GM10847 (cell line): ENCODE measurements around the gene BCL11B.

ENCODE experiments used
- POLR2A ChIP-seq: IDR thresholded peaks from 2 replicates; pipeline ENCODE4 v1.6.1; 2011; ENCODE audit not compliant: insufficient read length; ENCODE audit errors: extremely low read depth

BCL11B gene

GRCh38 chr14:99244367-99244901, 27.6 kb downstream of the BCL11B start:
- no peak for TF ChIP-seq POLR2A

- no peak for TF ChIP-seq POLR2A
Observed at GRCh38 chr14:99242816-99243721, 28.9 kb downstream of the BCL11B start.

DNA sequence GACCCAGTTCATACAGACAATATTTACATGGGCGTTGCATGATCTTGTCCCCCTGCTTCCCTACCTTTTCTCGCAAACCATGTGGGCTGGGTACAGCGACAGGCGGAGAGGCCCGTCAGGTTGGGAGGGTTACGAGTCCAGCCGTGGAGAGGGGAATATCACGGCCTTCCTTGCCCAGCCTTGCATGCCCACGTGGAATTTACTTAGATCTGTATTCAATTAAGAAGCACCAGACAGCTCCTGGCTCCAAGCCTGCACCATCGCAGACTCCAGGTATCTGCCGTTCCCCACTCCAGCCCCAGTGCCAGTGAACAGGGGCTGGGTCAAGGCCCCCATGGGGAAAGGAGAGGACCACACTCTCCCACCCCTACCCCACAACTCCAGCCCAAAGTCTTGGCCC, 29.8 kb downstream of the BCL11B start:
- TF ChIP-seq POLR2A, result no peak

DNA sequence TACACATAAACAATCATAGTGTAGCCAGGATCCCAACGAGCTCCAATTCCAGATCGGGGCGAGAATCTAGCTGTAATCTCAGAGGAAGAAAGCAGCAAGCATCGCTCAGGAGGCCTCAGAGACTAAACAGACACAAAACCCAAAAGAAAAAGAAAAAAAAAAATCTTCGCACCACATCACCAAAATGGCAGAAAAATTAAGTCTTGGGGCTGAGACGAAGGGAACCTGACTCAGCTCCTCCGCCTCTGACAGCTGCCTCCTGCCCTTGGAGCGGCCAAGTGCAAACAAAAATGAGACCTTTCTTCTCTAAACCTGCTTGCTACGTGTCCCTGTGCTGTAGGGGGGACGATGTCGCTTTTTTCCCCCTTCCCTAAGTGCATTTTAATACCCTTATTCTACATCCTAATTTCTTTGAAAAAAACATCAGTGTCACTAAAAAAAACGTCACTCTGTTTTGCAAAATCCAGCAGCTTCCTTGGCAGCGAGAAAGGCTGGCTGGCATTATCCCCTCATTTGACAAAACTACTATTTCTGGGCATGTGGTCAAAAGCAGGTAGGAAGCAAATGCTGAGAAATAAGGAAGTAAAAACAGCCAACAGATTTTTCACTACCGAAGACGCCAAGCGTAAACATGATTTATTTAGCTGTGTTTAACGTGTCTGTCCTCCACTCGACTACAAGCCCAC, 30.5 kb downstream of the BCL11B start:
- no peak for TF ChIP-seq POLR2A

GRCh38 chr14:99240627-99241324, 31.2 kb downstream of the BCL11B start:
- TF ChIP-seq POLR2A, result no peak

- TF ChIP-seq POLR2A, result no peak
Observed at GRCh38 chr14:99239661-99240092, 32.3 kb downstream of the BCL11B start.

DNA sequence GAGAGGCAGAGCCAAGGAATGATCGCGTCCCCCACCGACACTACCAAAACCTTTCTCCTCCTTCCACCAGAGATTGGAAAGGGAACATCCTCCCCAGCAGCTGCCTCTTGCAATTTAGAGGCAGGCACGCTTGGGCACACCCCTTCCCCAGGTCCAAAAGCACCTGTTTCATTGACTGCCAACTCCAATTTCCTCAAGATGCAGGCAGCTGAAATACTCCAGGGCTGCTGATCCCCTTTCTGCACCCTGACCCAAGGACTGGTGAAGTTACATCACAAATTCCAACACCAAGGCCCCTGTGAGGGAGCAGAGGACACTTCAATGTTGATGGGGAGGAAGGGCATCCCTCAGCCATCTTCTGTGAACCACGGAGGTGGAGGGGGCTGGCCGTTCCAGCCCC, 33.8 kb downstream of the BCL11B start:
- no peak for TF ChIP-seq POLR2A

DNA sequence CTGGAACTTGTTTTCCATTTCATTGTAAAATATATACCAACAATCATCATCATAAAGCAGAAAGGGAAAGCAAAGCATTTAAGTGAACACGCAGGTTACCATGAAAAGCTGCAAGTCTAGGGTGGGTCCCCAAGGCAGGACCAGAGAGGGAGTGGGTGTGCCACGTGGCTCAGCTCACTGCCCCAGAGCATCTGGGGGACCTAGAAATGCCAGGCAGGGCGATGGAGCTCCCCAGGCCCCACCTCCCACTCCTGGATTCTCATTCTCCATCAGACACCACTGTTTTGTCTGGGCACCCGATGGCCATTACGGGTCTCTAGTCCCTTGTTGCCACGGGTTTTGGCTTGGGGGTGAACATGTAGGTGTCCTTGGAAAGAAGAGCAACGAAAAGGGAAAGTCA, 34.7 kb downstream of the BCL11B start:
- no peak for TF ChIP-seq POLR2A

- no peak for TF ChIP-seq POLR2A
Observed at GRCh38 chr14:99236386-99237138, 35.4 kb downstream of the BCL11B start.

DNA sequence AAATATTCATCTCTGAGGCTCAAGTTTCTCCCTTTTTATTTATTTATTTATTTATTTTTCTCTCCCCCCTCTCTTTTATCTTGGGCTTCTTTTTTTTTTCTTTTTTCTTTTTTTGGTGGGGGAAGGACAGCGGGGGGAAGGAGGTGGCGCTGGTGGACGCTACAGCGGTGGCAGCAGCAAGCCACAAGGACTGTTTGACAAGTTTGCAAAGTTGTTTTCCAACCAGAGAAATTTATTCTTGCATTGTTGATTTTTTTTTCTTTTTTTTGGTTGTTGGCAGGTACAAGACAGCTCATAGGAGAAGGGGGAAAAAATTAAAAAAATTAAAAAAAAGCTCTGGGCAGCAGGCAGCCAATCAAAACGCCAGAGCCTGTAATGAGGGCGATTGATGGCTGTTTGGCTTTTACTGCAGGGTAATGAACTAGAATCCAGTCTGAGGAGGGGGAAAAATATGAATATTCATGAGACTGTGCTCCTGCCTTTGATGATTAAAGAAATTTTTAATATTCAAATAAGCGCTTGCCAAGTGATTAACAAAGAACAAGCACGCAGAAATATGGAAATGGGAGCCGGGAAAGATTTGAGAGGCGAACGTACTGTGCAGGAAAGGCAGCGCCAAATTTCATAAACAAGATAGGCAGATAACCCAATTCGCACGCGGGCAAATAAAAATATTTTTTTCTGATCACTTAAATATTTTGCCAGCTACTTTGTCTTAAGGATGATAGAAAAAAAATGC, 36.2 kb downstream of the BCL11B start:
- no peak for TF ChIP-seq POLR2A

DNA sequence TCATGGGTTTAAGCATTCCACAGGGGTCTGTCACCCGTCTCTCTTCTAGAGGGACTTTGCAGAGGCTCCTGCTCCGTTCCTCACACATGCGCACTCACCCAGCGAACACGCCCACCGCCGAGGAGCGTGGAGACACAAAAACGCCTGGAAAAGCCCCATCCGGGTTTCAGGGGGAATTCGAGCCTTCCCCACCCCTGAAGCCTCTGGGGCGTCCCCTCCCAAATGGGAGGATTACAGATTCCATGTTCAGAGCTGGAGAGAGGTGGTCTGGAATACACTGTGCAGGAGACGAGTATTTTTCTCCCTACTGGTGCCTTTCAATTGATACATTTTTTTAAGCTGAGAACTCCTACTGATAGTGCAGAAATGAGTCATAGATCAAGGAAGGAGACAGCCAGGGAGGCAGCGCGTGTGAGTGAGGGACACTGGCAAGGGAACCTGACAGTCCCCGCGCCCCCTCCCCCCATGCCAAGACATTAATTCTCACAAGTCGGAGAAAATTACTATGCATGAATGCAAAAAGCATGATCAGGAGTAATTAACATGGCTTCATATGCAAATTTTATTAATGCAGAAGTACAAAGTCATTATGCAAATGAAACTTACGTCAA, 36.9 kb downstream of the BCL11B start:
- TF ChIP-seq POLR2A, result no peak

GRCh38 chr14:99234355-99234754, 37.6 kb downstream of the BCL11B start:
- TF ChIP-seq POLR2A, result no peak

DNA sequence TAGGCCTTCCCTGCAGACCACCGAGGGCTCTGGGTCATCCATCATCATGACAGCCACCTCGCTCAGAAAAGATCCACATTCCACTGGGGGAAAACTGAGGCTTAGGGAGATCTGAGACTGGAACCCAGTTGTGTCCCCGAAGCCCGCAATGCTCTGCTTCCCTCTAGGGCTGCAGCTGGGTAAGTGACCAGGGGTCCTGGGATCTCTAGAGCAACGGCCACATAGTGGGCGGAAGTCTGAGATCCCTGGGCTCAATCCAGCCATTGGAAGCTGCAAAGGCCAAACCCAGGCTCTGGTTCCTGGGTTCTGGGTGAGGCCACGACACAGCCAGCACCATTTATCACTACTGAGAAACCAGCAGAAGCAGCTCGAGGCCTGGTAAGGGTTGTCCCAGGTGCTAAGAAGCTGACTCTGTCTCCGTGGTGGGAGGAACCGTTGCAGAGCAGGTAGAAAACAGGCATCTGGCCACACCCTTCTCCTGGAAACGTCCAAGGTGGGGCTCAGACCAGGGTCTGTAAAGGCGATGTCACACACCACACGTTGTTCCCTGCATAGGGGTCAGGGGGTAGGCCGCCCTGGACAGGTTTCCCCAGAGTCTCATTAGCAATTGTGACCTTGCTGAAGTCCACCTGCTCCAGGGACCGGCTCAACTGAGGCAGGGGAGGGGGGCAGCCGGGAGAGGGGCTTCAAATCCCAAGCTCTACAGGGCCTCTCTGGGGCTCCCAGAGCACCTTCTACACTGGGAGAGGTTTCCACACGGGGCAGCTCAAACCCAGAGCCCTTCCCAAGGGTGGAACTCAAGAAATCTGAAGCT, 38.6 kb downstream of the BCL11B start:
- TF ChIP-seq POLR2A, result no peak

DNA sequence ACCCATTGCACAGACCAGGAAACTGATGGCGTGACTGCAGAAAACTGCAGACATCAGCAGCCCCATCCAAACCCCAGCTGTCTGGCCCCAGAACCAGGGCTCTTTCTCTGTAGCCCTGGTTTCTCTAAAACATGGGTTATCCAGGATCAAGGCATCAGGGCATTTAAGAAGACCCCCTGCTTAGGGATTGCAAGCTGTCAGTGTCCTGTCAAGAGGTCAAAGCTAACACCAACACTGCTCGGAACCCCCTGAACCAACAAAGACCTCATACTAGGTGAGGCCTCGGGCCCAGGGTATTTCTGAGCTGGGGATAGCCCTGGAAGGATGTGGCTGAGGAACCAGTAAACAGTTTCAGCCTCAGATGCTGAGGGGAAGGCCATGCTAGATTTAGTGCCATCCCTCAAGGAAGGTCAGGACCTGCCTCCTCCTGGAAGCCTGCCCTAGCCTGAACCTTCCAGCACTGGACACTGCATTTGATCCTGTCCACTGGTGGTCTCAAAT, 39.2 kb downstream of the BCL11B start:
- no peak for TF ChIP-seq POLR2A
